Endothelial cell (in vitro differentiated cells): ENCODE results near the gene ZAP70. TPM values are rescaled to one million over a fixed set of nuclear protein-coding genes. Genes with fewer than 3 reads are reported as not detected.

Experiments used
- DNase-seq: peaks from one replicate; pipeline ENCODE4 v3.0.0; 2021; ENCODE audit warnings: low spot score
- H3K27ac Mint-ChIP-seq: one replicate; pipeline ENCODE4 v1.8.0; 2021; ENCODE audit warnings: mixed read lengths, inconsistent platforms; ENCODE audit not compliant: unreplicated experiment
- H3K27me3 Mint-ChIP-seq: one replicate; pipeline ENCODE4 v1.8.0; 2021; ENCODE audit warnings: mild to moderate bottlenecking, moderate library complexity, mixed read lengths, inconsistent platforms; ENCODE audit not compliant: unreplicated experiment
- H3K36me3 Mint-ChIP-seq: one replicate; pipeline ENCODE4 v1.8.0; 2021; ENCODE audit warnings: mild to moderate bottlenecking, low read depth, mixed read lengths, inconsistent platforms; ENCODE audit not compliant: unreplicated experiment
- H3K4me1 Mint-ChIP-seq: one replicate; pipeline ENCODE4 v1.8.0; 2021; ENCODE audit warnings: mild to moderate bottlenecking, mixed read lengths, inconsistent platforms; ENCODE audit not compliant: unreplicated experiment
- H3K4me3 Mint-ChIP-seq: one replicate; pipeline ENCODE4 v1.8.0; 2021; ENCODE audit warnings: mild to moderate bottlenecking, mixed read lengths, inconsistent platforms; ENCODE audit not compliant: unreplicated experiment
- H3K9me3 Mint-ChIP-seq: one replicate; pipeline ENCODE4 v1.8.0; 2021; ENCODE audit warnings: mixed read lengths, inconsistent platforms; ENCODE audit not compliant: unreplicated experiment
- CTCF ChIP-seq: fragments of 200-600 bp; sonication (generic); IDR thresholded peaks from one replicate; pipeline ENCODE4 v1.5.0; 2021; ENCODE audit warnings: antibody characterized with exemption; ENCODE audit not compliant: unreplicated experiment
- total RNA-seq: library from RNA; stranded (reverse); fragmentation: NEBNext Ultra II Directional; extraction: Animal tissue kit (Norgen Biotek cat#: 25700); gene quantifications from one replicate; pipeline ENCODE4 v1.2.1, GENCODE V29; 2021; ENCODE audit not compliant: unreplicated experiment

The ZAP70 gene
- total RNA-seq, 1 donor from 2014 or later: 93.4 TPM

- Mint-ChIP-seq H3K9me3 (no peaks in the 10 kb centered on the region), H3K4me1 (peaks cover 63% of the 10 kb centered on the region), H3K4me3 (no peak overlapping the region), H3K27me3 (peaks cover 14% of the 10 kb centered on the region), H3K36me3 (peaks cover 7% of the 10 kb centered on the region), H3K27ac (peak overlapping the region; percentile 81)
- no peak for DNase-seq
- TF ChIP-seq CTCF: no peak
These were observed 582 bp upstream of the ZAP70 start for GRCh38 chr2:97712693-97713295.

- Mint-ChIP-seq H3K9me3 (no peaks in the 10 kb centered on the region), H3K4me3 (peak overlapping the region; percentile 7), H3K36me3 (peaks cover 7% of the 10 kb centered on the region), H3K4me1 (peaks cover 73% of the 10 kb centered on the region), H3K27ac (peak overlapping the region; percentile 81), H3K27me3 (peaks cover 14% of the 10 kb centered on the region)
- DNase-seq: no peak
- TF ChIP-seq CTCF: no peak
These were observed 941 bp downstream of the ZAP70 start for GRCh38 chr2:97714084-97714949.

GRCh38 chr2:97714950-97715652 lies 1.7 kb downstream of the ZAP70 start:
- Mint-ChIP-seq H3K27me3 (peaks cover 10% of the 10 kb centered on the region), H3K9me3 (no peaks in the 10 kb centered on the region), H3K4me1 (peaks cover 69% of the 10 kb centered on the region), H3K27ac (no peak overlapping the region), H3K4me3 (peak overlapping the region; percentile 21), H3K36me3 (peaks cover 7% of the 10 kb centered on the region)
- DNase-seq: no peak
- no peak for TF ChIP-seq CTCF

GRCh38 chr2:97715951-97716694 lies 2.7 kb downstream of the ZAP70 start:
- peaks cover 7% of the 10 kb centered on the region for H3K36me3 Mint-ChIP-seq
- H3K9me3 Mint-ChIP-seq: no peaks in the 10 kb centered on the region
- no peak for TF ChIP-seq CTCF
- peak overlapping the region; percentile 68 for H3K4me3 Mint-ChIP-seq
- H3K27ac Mint-ChIP-seq: peak overlapping the region; percentile 21
- peaks cover 9% of the 10 kb centered on the region for H3K27me3 Mint-ChIP-seq
- H3K4me1 Mint-ChIP-seq: peaks cover 63% of the 10 kb centered on the region
- DNase-seq: no peak
